Putamen (tissue), 1 donor: ENCODE results near the gene DNMT3L.
A peak's percentile ranks its signal among the peaks of the same experiment; 100 is the strongest.
"Not testable (repeated sequence)": the region's sequence is repeated elsewhere in the genome, so short reads cannot be mapped to it uniquely, and the experiment has no call there.

Experiments used
- DNase-seq: peaks from one replicate; pipeline ENCODE4 v3.0.0-alpha.2; 2016; ENCODE audit warnings: low spot score

DNMT3L gene

GRCh38 chr21:44261675-44262295 lies at the start of gene DNMT3L:
DNMT3L (minus strand) TSS chr21:44261897; CDS start chr21:44261259, 638 bp downstream.
- DNase-seq, result no peak

GRCh38 chr21:44310628-44311507 lies 49.2 kb upstream of the DNMT3L start:
- no peak for DNase-seq

GRCh38 chr21:44306936-44307704 lies 45.4 kb upstream of the DNMT3L start:
- no peak for DNase-seq

DNA sequence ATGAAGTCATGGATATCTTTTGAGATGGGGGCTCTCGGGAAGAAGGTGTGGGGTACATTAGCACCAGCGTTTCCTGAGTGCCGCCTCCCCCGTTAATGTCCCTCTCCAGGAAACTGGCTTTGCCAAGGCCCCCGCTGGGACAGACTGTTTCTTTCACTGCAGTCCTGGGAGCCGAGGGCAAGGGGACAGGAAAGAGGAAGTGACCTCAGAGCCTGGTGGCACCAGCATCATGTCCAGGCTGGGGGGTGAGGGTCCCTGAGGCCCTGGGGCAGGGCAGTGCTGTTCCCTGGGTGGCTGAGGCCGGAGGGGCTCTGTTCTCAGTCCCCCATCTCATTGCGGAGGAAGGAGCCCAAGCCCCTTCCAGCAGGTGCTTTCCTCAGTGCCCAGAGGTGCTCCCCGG lies 44.0 kb upstream of the DNMT3L start:
- DNase-seq, result no peak

DNA sequence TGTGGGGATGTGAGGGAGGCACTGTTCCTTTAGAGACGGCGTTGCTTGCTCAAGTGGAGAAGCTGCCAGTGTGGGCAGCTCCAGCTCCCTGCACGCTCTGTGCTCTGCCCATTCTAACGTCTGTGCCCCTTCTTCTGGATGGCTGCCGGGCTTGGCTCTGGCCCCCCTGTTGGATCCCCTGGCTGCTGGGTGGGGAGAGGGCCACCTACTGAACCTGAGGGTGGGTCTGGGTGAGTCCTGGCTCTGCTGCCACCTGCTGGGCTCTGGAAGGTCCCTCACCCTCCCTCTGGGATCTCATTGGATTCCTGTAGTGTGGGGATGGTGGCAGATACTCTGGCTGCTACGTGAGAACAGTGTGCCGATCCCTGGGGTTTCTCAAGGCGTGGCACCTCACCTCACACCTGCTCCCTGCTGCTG lies 43.2 kb upstream of the DNMT3L start:
- peak; percentile 79 for DNase-seq

DNA sequence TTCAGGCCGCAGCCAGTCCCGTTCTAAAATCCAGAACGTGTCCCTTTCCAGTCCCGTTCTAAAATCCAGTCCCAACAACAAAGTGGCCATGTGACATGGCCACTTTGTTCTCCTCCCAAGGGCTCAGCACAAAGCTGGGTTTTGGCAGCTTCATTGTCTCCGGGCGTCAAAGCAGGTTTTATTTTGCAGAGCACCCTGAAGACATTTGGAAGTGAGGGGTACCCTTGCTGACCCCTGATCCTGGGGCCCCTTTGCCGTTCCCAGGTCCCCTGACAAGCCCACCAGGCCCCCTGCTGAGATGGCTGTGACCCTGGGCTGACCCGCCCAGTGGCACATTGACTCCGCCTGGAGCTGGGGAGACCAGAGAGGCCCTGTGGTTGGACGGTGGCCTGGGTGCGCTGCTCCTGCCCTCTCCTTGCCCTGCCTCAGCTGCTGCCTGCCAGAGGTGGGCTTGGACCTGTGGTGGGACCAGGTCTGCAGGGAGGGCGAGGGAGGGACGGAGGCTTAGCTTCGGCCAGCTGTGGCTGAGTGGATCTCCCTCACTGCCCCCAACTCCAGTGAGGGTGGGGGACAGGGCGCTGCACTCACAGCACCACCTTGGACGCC lies 42.4 kb upstream of the DNMT3L start:
- DNase-seq, result no peak

DNA sequence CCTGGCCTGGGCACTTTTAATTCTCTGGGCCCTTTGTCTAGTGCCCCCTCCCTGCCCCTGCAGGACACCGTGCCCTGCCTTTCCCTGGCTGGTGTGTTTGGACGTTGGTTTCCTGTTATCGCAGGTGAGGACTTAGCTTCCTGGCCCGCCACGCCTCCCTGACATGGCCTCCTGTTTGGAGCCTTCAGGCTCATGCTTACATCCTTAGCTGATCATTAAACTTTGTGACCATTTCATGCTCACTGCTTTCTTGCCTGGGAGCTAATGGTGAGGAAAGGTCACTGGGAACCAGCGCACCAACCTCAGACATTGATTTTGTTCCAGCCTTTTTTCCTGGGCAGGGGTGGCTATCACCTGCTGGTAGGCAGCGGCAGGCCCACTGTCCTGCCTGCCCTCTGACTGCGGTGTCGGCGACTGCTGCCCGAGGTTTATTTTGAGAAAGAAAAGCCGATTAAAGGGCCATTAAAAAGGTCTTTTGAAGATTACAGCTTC lies 41.8 kb upstream of the DNMT3L start:
- no peak for DNase-seq

DNA sequence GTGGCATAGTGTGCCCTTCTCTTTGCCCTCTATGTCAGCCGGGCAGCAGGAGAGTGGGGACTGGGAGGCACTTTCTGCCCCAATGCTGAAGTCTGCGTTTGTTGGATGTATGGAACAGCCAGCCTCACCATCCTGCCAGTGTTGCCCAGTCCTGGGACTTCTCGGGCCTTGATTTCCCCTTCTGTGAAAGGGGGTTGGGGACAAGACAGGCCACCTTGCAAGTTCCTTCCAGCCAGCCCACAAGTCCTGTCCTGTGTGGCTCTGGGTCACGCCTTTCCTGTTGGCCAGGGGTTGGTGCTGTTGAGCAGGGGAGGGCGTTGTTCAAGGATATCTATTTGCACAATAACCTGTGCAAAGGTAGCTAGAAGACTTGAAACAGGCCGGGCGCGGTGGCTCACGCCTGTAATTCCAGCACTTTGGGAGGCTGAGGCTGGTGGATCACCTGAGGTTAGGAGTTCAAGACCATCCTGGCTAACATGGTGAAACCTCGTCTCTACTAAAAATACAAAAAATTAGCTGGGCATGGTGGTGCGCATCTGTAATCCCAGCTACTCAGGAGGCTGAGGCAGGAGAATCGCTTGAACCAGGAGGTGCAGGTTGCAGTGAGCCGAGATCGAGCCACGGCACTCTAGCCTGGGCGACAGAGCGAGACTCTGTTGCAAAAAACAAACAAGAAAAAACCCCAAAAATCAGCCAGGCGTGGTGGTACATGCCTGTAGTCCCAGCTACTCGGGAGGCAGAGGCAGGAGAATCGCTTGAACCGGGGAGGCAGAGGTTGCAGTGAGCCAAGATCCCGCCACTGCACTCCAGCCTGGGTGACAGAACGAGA lies 41.1 kb upstream of the DNMT3L start:
- DNase-seq, result not testable (repeated sequence)

GRCh38 chr21:44301961-44302406 lies 40.3 kb upstream of the DNMT3L start:
- DNase-seq, result no peak

DNA sequence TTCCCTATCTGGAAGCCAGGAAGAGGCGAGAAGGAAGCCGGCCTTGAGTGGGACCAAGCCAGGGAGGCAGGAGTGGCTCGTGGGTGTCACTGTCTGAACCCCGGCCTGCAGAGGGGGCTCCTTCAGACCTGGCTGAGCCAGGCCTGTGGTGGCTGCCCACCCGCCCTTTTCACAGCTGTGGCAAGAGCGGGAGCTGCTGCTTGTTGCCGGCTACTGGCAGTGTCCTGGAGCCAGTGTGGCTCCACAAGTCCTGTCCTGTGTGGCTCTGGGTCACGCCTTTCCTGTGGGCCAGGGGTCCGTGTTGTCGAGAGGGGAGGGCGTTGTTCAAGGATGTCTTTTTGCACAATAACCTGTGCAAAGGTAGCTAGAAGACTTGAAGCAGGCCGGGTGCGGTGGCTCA lies 39.4 kb upstream of the DNMT3L start:
- no peak for DNase-seq

DNA sequence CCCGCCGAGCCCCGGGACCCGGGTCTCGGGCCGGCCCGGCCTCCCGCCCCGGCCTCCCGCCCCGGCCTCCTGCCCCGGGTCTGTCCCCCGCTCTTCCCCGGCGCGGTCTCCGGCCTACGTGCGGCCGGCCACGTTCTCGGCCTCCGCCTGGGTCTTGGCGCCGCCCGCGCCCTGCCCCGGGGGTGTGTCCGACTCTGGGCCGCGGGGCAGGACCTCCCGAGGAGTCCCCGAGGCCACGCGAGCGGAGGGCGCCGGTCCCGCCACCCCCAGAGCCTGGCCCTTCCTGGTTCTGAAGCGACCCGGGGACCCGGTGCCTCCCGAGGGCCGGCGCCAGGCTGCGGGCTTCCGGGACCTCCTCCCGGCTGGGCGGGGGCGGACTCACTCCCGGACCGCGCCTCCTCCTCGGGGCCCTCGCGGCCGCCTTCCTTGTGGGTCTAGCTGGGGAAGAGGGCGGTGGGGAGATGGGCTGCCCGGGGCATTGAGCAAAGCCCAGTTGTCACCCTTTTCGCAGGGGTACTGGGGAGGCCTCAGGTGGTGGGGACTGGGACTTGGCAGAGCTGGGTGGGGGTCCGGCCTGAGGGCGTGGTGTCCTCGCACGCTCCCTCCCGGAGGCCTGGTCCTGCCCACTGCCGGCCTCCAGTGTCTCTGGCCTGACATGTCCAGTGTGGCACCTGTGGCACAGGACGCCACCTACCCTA lies 38.7 kb upstream of the DNMT3L start:
- peak; percentile 44 for DNase-seq

- peak; percentile 57 for DNase-seq
These were observed 38.0 kb upstream of the DNMT3L start, which contains the start of gene PFKL for GRCh38 chr21:44299458-44300261. PFKL (plus strand) TSS chr21:44300053; CDS start chr21:44300106, 53 bp downstream.

DNA sequence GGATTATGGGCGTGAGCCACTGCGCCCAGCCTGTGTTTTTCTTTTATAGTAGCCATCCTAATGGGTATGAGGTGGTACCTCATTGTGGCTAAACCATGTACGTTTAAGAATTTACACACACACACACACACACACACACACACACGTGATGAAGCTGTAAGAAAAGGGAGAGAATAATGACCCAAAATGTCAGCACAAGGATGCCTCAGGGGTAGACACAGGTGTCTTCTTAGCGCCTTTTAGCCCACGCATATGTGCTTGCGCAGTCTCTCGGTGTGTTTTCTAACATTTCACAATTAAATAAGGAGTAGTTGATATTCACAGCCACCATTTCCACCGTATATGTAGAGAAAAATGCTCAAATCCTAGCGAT lies 37.4 kb upstream of the DNMT3L start:
- DNase-seq, result no peak

- DNase-seq, result no peak
These were observed 36.6 kb upstream of the DNMT3L start for GRCh38 chr21:44298301-44298700.

- DNase-seq, result peak; percentile 85
These were observed 36.0 kb upstream of the DNMT3L start for GRCh38 chr21:44297525-44298290.

GRCh38 chr21:44296916-44297315 lies 35.2 kb upstream of the DNMT3L start:
- no peak for DNase-seq

- DNase-seq, result no peak
These were observed 34.4 kb upstream of the DNMT3L start for GRCh38 chr21:44296103-44296519.

DNA sequence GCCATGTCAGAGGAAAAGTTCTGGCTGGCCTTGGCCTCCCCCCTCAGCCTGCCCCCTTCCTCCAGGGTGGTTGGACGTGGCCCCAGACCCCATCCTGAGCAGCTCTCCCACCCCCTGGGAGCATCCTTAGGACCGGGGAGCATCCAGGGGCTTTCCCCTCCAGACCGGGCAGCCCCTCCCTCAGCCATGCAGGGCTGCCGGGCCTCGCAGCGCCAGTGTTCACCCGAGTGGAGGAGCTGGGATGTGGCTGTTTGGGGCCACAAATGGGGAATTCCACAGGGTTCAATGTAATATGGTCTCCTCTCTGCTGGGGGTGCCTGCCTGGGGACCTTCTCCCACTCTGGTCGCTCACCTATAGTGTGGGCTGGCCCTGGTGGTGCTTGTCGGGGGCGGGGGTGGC lies 33.9 kb upstream of the DNMT3L start:
- DNase-seq, result no peak

GRCh38 chr21:44295163-44295573 lies 33.5 kb upstream of the DNMT3L start:
- DNase-seq, result no peak
